Neural cell (in vitro differentiated cells): ENCODE results near the gene TGFBR3. TPM values are rescaled to one million over a fixed set of nuclear protein-coding genes. Genes with fewer than 3 reads are reported as not detected.

Source experiments
- H2AFZ ChIP-seq: fragments of 200-600, 300-800 bp; sonication (generic), shearing (Covaris generic); 2 replicates; pipeline ENCODE4 v1.6.0; 2014; ENCODE audit warnings: low read depth, mild to moderate bottlenecking, antibody characterized with exemption, low read length, moderate library complexity
- H3F3A ChIP-seq: fragments of 200-600 bp; shearing (Covaris generic); 2 replicates; pipeline ENCODE4 v1.6.1; 2016; ENCODE audit warnings: mild to moderate bottlenecking, moderate library complexity, mixed read lengths, antibody characterized with exemption, low read length; ENCODE audit not compliant: insufficient read depth, poor library complexity, severe bottlenecking
- H3K27ac ChIP-seq: fragments of 200-600, 300-800 bp; sonication (generic), shearing (Covaris generic); 2 replicates; pipeline ENCODE4 v1.5.1; 2014; ENCODE audit warnings: mild to moderate bottlenecking, low read length, moderate library complexity
- H3K27me3 ChIP-seq: fragments of 300-800, 200-600 bp; sonication (generic), shearing (Covaris generic); 2 replicates; pipeline ENCODE4 v1.6.0; 2014; ENCODE audit warnings: mild to moderate bottlenecking, low read depth, low read length, moderate library complexity; ENCODE audit not compliant: insufficient read depth
- H3K36me3 ChIP-seq: fragments of 300-800, 200-600 bp; sonication (generic), shearing (Covaris generic); 2 replicates; pipeline ENCODE4 v1.5.1; 2014; ENCODE audit warnings: mild to moderate bottlenecking, antibody characterized with exemption, low read length, moderate library complexity; ENCODE audit not compliant: insufficient read depth
- H3K4me2 ChIP-seq: fragments of 300-800, 200-600 bp; sonication (generic), shearing (Covaris generic); 2 replicates; pipeline ENCODE4 v1.6.0; 2014; ENCODE audit warnings: mild to moderate bottlenecking, low read length
- H3K4me3 ChIP-seq: fragments of 300-800, 200-600 bp; sonication (generic), shearing (Covaris generic); 2 replicates; pipeline ENCODE4 v1.5.1; 2014; ENCODE audit warnings: mild to moderate bottlenecking, low read length, moderate library complexity
- H3K79me2 ChIP-seq: fragments of 200-600 bp; shearing (Covaris generic); replicated peaks from 2 replicates; pipeline ENCODE4 v1.6.0; 2014; ENCODE audit warnings: mild to moderate bottlenecking, low read length, moderate library complexity; ENCODE audit not compliant: insufficient read depth
- H3K9ac ChIP-seq: fragments of 300-800, 200-600 bp; sonication (generic), shearing (Covaris generic); 2 replicates; pipeline ENCODE4 v1.6.1; 2016; ENCODE audit warnings: mild to moderate bottlenecking, low read length, mixed read lengths
- H3K9me2 ChIP-seq: fragments of 200-600 bp; shearing (Covaris generic); 2 replicates; pipeline ENCODE4 v1.6.1; 2016; ENCODE audit warnings: mild to moderate bottlenecking, low read length, mixed read lengths; ENCODE audit not compliant: insufficient read depth
- H3K9me3 ChIP-seq: fragments of 200-600, 300-800 bp; sonication (generic), shearing (Covaris generic); 2 replicates; pipeline ENCODE4 v1.6.1; 2016; ENCODE audit warnings: mild to moderate bottlenecking, mixed run types, low read length, moderate library complexity, mixed read lengths
- H4K20me1 ChIP-seq: fragments of 200-600 bp; shearing (Covaris generic); 2 replicates; pipeline ENCODE4 v1.6.1; 2016; ENCODE audit warnings: mild to moderate bottlenecking, mixed run types; ENCODE audit not compliant: insufficient read depth
- EP300 ChIP-seq: fragments of 450-650 bp; conservative IDR thresholded peaks from 2 replicates; pipeline ENCODE4 v1.6.1; 2014; ENCODE audit warnings: antibody characterized with exemption, mild to moderate bottlenecking, moderate library complexity; ENCODE audit not compliant: poor library complexity, severe bottlenecking
- EZH2 ChIP-seq: fragments of 200-600, 300-800 bp; shearing (Covaris generic), sonication (generic); IDR thresholded peaks from 2 replicates; pipeline ENCODE4 v1.6.1; 2014; ENCODE audit warnings: antibody characterized with exemption, low read length, borderline replicate concordance, mild to moderate bottlenecking; ENCODE audit not compliant: insufficient read depth, poor library complexity, severe bottlenecking
- MXI1 ChIP-seq: fragments of 450-650 bp; conservative IDR thresholded peaks from 2 replicates; pipeline ENCODE4 v1.6.1; 2014; ENCODE audit warnings: antibody characterized with exemption, mild to moderate bottlenecking; ENCODE audit not compliant: poor library complexity, severe bottlenecking
- POLR2AphosphoS5 ChIP-seq: IDR thresholded peaks from 2 replicates; pipeline ENCODE4 v1.6.1; 2012
- RAD21 ChIP-seq: fragments of 450-650 bp; conservative IDR thresholded peaks from 2 replicates; pipeline ENCODE4 v1.6.1; 2014; ENCODE audit warnings: antibody characterized with exemption, mild to moderate bottlenecking, moderate library complexity
- SMC3 ChIP-seq: fragments of 450-650 bp; conservative IDR thresholded peaks from 2 replicates; pipeline ENCODE4 v1.6.1; 2014; ENCODE audit warnings: antibody characterized with exemption, mild to moderate bottlenecking, moderate library complexity; ENCODE audit not compliant: poor library complexity
- TAF1 ChIP-seq: IDR thresholded peaks from 2 replicates; pipeline ENCODE4 v1.6.1; 2012; ENCODE audit warnings: low read depth
- polyA plus RNA-seq: library from polyadenylated mRNA; depleted of rRNA; stranded (reverse); fragments of >200 nt; gene quantifications from 2 replicates; pipeline ENCODE4 v1.2.3, GENCODE V29; 2014
- TF ChIP-seq, protein P1 (sequence below): IDR thresholded peaks from 2 replicates; pipeline ENCODE4 v1.6.1; 2012; ENCODE audit warnings: borderline replicate concordance
- TF ChIP-seq, protein P2 (sequence below): fragments of 450-650 bp; IDR thresholded peaks from 2 replicates; pipeline ENCODE4 v1.5.1; 2014; ENCODE audit warnings: antibody characterized with exemption, mild to moderate bottlenecking, moderate library complexity; ENCODE audit not compliant: poor library complexity, severe bottlenecking

Gene TGFBR3
- polyA plus RNA-seq, 1 donor from 2014 or later = 0.25 TPM

DNA sequence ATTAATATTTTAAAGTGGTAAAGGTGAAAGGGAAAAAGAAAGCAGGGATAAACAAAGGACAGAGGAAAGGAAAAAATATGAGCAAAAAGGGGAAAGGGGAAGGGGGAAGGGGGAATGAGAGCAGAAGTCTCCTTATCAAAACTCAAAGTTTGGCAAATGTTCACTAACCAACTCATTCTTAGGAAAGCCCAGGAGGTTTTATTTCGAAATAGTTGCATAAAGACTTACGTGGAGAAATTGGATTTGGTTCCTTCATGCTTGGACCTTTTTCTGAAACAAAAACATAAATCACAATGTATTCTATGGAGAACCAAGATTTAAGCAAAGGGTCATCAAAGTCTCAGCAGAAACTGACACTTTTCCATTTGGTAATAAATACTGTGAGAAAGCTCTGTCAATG lies 188.1 kb downstream of the TGFBR3 start:
- H3K9me2 ChIP-seq = no peaks in the 10 kb centered on the region
- no peak overlapping the region for H3K4me3 ChIP-seq
- H2AFZ ChIP-seq = no peak overlapping the region
- H3K36me3 ChIP-seq = no peaks in the 10 kb centered on the region
- no peaks in the 10 kb centered on the region for H3K9me3 ChIP-seq
- TF ChIP-seq MXI1 (no peak), EP300 (no peak), SMC3 (no peak), TAF1 (no peak), RAD21 (no peak), POLR2AphosphoS5 (no peak), EZH2 (no peak)
- TF ChIP-seq, protein P1, sequence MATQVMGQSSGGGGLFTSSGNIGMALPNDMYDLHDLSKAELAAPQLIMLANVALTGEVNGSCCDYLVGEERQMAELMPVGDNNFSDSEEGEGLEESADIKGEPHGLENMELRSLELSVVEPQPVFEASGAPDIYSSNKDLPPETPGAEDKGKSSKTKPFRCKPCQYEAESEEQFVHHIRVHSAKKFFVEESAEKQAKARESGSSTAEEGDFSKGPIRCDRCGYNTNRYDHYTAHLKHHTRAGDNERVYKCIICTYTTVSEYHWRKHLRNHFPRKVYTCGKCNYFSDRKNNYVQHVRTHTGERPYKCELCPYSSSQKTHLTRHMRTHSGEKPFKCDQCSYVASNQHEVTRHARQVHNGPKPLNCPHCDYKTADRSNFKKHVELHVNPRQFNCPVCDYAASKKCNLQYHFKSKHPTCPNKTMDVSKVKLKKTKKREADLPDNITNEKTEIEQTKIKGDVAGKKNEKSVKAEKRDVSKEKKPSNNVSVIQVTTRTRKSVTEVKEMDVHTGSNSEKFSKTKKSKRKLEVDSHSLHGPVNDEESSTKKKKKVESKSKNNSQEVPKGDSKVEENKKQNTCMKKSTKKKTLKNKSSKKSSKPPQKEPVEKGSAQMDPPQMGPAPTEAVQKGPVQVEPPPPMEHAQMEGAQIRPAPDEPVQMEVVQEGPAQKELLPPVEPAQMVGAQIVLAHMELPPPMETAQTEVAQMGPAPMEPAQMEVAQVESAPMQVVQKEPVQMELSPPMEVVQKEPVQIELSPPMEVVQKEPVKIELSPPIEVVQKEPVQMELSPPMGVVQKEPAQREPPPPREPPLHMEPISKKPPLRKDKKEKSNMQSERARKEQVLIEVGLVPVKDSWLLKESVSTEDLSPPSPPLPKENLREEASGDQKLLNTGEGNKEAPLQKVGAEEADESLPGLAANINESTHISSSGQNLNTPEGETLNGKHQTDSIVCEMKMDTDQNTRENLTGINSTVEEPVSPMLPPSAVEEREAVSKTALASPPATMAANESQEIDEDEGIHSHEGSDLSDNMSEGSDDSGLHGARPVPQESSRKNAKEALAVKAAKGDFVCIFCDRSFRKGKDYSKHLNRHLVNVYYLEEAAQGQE = no peak
- TF ChIP-seq, protein P2, sequence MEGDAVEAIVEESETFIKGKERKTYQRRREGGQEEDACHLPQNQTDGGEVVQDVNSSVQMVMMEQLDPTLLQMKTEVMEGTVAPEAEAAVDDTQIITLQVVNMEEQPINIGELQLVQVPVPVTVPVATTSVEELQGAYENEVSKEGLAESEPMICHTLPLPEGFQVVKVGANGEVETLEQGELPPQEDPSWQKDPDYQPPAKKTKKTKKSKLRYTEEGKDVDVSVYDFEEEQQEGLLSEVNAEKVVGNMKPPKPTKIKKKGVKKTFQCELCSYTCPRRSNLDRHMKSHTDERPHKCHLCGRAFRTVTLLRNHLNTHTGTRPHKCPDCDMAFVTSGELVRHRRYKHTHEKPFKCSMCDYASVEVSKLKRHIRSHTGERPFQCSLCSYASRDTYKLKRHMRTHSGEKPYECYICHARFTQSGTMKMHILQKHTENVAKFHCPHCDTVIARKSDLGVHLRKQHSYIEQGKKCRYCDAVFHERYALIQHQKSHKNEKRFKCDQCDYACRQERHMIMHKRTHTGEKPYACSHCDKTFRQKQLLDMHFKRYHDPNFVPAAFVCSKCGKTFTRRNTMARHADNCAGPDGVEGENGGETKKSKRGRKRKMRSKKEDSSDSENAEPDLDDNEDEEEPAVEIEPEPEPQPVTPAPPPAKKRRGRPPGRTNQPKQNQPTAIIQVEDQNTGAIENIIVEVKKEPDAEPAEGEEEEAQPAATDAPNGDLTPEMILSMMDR = no peak
- H3K4me2 ChIP-seq = no peak overlapping the region
- no peak overlapping the region for H3K9ac ChIP-seq
- H3K27ac ChIP-seq = no peak overlapping the region
- H3K27me3 ChIP-seq = no peaks in the 10 kb centered on the region
- no peaks in the 10 kb centered on the region for H3F3A ChIP-seq
- no peaks in the 10 kb centered on the region for H4K20me1 ChIP-seq
- H3K79me2 ChIP-seq = no peaks in the 10 kb centered on the region

DNA sequence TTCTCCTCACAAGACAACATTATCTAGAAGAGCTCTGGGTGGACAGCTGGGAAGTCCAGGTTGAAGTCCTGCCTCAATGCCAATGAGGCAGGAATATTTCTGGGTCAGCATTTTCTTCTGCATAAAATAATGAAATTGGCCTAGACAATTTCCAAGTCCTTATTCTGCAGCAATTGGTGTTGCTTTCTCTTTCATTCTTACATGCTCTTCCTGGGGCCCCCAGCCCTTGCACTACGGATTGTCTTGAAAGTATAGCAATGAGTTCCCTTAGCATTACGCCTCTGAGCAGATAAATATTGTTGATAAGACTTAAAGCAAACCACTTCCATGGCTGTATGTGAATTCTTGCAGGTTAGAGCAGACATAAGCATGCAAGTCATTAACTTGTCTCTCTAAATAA lies 188.5 kb downstream of the TGFBR3 start:
- H3F3A ChIP-seq = no peaks in the 10 kb centered on the region
- H3K4me3 ChIP-seq = no peak overlapping the region
- H3K27ac ChIP-seq = no peak overlapping the region
- no peak overlapping the region for H2AFZ ChIP-seq
- H3K27me3 ChIP-seq = no peaks in the 10 kb centered on the region
- no peaks in the 10 kb centered on the region for H3K9me2 ChIP-seq
- H3K9ac ChIP-seq = no peak overlapping the region
- H3K36me3 ChIP-seq = no peaks in the 10 kb centered on the region
- TF ChIP-seq, protein P1 = no peak
- TF ChIP-seq SMC3 (no peak), EZH2 (no peak), TAF1 (no peak), POLR2AphosphoS5 (no peak), RAD21 (no peak), EP300 (no peak)
- TF ChIP-seq, protein P2 = no peak
- no peaks in the 10 kb centered on the region for H3K79me2 ChIP-seq
- H4K20me1 ChIP-seq = no peaks in the 10 kb centered on the region
- H3K4me2 ChIP-seq = no peak overlapping the region
- no peaks in the 10 kb centered on the region for H3K9me3 ChIP-seq
